Upper lobe of right lung (tissue), 1 donor: ENCODE data around the gene ARID1B. TPM values are rescaled to one million over a fixed set of nuclear protein-coding genes. Genes with fewer than 3 reads are reported as not detected.

Experiments
- ATAC-seq: fragments of 200-7000 bp; cut with Tn5 transposase; one replicate; pipeline ENCODE4 v1.9.1; 2020; ENCODE audit warnings: mild to moderate bottlenecking, moderate library complexity
- DNase-seq: peaks from one replicate; pipeline ENCODE4 v3.0.0-alpha.2; 2020
- H3K27ac ChIP-seq: fragments of 200-600 bp; one replicate; pipeline ENCODE4 v1.8.0; 2022
- H3K27me3 ChIP-seq: fragments of 200-600 bp; one replicate; pipeline ENCODE4 v1.8.0; 2022; ENCODE audit warnings: mild to moderate bottlenecking
- H3K36me3 ChIP-seq: fragments of 200-600 bp; one replicate; pipeline ENCODE4 v1.8.0; 2022
- H3K4me1 ChIP-seq: fragments of 200-600 bp; one replicate; pipeline ENCODE4 v1.8.0; 2022
- H3K4me3 ChIP-seq: fragments of 200-600 bp; one replicate; pipeline ENCODE4 v1.8.0; 2022; ENCODE audit warnings: mild to moderate bottlenecking
- H3K9me3 ChIP-seq: fragments of 200-600 bp; one replicate; pipeline ENCODE4 v1.8.0; 2022
- CTCF ChIP-seq: fragments of 200-600 bp; IDR thresholded peaks from one replicate; pipeline ENCODE4 v1.8.0; 2022; ENCODE audit warnings: antibody characterized with exemption
- intact Hi-C: fragments of 100-400 bp; cut with DNase I; formaldehyde crosslinking; loops from one replicate; pipeline ENCODE4 v1.11.0; 2022
- total RNA-seq: library from RNA; stranded (reverse); fragmentation: NEBNext Ultra II Directional; extraction: Animal tissue kit (Norgen Biotek cat#: 25700); gene quantifications from one replicate; pipeline ENCODE4 v1.2.1, GENCODE V29; 2021
- donor health status: DM: no; HTN: yes; CAD: no; lungs with severe emphysema.

The ARID1B gene
- total RNA-seq, 1 donor from 2014 or later = 80.4 TPM

- no peak overlapping the region for H3K4me3 ChIP-seq
- intact Hi-C loops = no loop called here
- no peaks in the 10 kb centered on the region for H3K27me3 ChIP-seq
- H3K9me3 ChIP-seq = no peaks in the 10 kb centered on the region
- no peaks in the 10 kb centered on the region for H3K36me3 ChIP-seq
- DNase-seq (no peak), ATAC-seq (no peak)
- H3K4me1 ChIP-seq = no peaks in the 10 kb centered on the region
- no peak overlapping the region for H3K27ac ChIP-seq
- no peak for TF ChIP-seq CTCF
These were observed 438.5 kb downstream of the ARID1B start for GRCh38 chr6:157215717-157216116.

- no peaks in the 10 kb centered on the region for H3K36me3 ChIP-seq
- no peak overlapping the region for H3K27ac ChIP-seq
- H3K4me1 ChIP-seq = no peaks in the 10 kb centered on the region
- no peak for TF ChIP-seq CTCF
- intact Hi-C loops = no loop called here
- no peak overlapping the region for H3K4me3 ChIP-seq
- ATAC-seq (no peak), DNase-seq (peak; percentile 40)
- H3K27me3 ChIP-seq = no peaks in the 10 kb centered on the region
- H3K9me3 ChIP-seq = no peaks in the 10 kb centered on the region
These were observed 439.4 kb downstream of the ARID1B start for GRCh38 chr6:157216570-157216969.

- no peak for ATAC-seq
- TF ChIP-seq CTCF = no peak
- no peaks in the 10 kb centered on the region for H3K4me1 ChIP-seq
- no peaks in the 10 kb centered on the region for H3K27me3 ChIP-seq
- intact Hi-C loops = no loop called here
- H3K4me3 ChIP-seq = no peak overlapping the region
- H3K36me3 ChIP-seq = no peaks in the 10 kb centered on the region
- no peaks in the 10 kb centered on the region for H3K9me3 ChIP-seq
- no peak overlapping the region for H3K27ac ChIP-seq
- DNase-seq = peak; percentile 40
These were observed 440.2 kb downstream of the ARID1B start for GRCh38 chr6:157217198-157217893.

- DNase-seq (peak; percentile 47), ATAC-seq (no peak)
- no peak for TF ChIP-seq CTCF
- Histone ChIP-seq H3K27ac (no peak overlapping the region), H3K4me1 (no peaks in the 10 kb centered on the region), H3K27me3 (no peaks in the 10 kb centered on the region), H3K9me3 (no peaks in the 10 kb centered on the region), H3K36me3 (no peaks in the 10 kb centered on the region), H3K4me3 (no peak overlapping the region)
- intact Hi-C loops = no loop called here
These were observed 440.8 kb downstream of the ARID1B start for GRCh38 chr6:157217894-157218370.

- Histone ChIP-seq H3K27me3 (no peaks in the 10 kb centered on the region), H3K4me1 (no peaks in the 10 kb centered on the region), H3K9me3 (no peaks in the 10 kb centered on the region), H3K27ac (no peak overlapping the region), H3K36me3 (no peaks in the 10 kb centered on the region), H3K4me3 (no peak overlapping the region)
- DNase-seq = peak; percentile 48
- no peak for ATAC-seq
- intact Hi-C loops = no loop called here
- TF ChIP-seq CTCF = no peak
These were observed 441.4 kb downstream of the ARID1B start for GRCh38 chr6:157218371-157219198.
